ENCODE results near the gene SLC13A3.

DNA sequence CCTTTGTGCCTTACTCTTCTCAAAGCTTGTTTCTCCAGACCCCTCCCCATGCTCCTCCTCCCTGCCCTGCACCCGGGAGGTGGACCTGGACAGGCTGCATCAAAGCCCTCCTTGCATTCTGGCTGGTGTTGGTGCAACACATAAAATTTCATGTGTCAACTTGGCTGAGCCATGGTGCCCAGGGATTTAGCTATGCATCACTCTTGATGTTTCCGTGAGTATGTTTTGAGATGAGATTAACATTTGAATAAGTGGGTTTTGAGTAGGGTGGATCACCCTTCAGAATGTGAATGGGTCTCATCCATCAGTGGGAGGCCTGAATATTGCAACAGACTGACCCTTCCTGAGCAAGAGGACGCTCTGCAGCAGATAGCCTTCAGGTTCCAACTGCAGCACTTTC lies 96.4 kb downstream of the SLC13A3 start:
- TF ChIP-seq EZH2 (IDR thresholded peaks at IDR 0.05) (no peak), POLR2AphosphoS5 (IDR thresholded peaks at IDR 0.05; ENCODE audit: borderline replicate concordance, low read depth, low read length) (no peak)

All from SK-N-MC (cell line).